Spleen (tissue), 7 donors: ENCODE results near the gene INPP4B.

Source experiments
- CTCF ChIP-seq, 11 experiments: fragments of 200-600 bp in 7 of 11; fragments of 450-650 bp in 4 of 11; sonication (generic) in 4 of 11; IDR thresholded peaks in 8 of 11; conservative IDR thresholded peaks in 3 of 11; 1 replicate in 7 of 11; 2 replicates in 4 of 11; pipeline versions ENCODE4 v1.4.0 to v1.8.0; 2016 to 2021; ENCODE audit warnings: antibody characterized with exemption in 11 of 11, inconsistent platforms in 4 of 11, mild to moderate bottlenecking in 1 of 11
- POLR2A ChIP-seq, 3 donors: fragments of 450-650 bp; IDR thresholded peaks; one replicate each; pipeline ENCODE4 v1.5.1; 2017; ENCODE audit warnings: antibody characterized with exemption in 3 of 3, mild to moderate bottlenecking in 1 of 3
- POLR2AphosphoS5 ChIP-seq, 3 donors: sonication (generic); formaldehyde crosslinking; IDR thresholded peaks; one replicate each; pipeline ENCODE4 v1.5.1; 2017; ENCODE audit warnings: antibody characterized with exemption in 3 of 3
- donor health status: DM: no; HTN: no; CAD: no; lungs with moderate emphysema.
- donor health status: DM: no; HTN: no; CAD: no.
- donor health status: DM: no; HTN: no; CAD: no.

- TF ChIP-seq POLR2A (IDR thresholded peaks at IDR 0.05) = no peak
- TF ChIP-seq CTCF (IDR thresholded peaks at IDR 0.05 in 8 of 11, conservative IDR thresholded peaks at IDR 0.05 in 3 of 11) = no peak
- TF ChIP-seq POLR2AphosphoS5 (IDR thresholded peaks at IDR 0.05) = no peak
Observed at GRCh38 chr4:142683503-142683902, 162.6 kb downstream of the INPP4B start.
